Left lung (tissue), 10 donors: ENCODE results near the gene SENP7. TPM values are rescaled to one million over a fixed set of nuclear protein-coding genes. Genes with fewer than 3 reads are reported as not detected.
"Not testable (repeated sequence)": the region's sequence is repeated elsewhere in the genome, so short reads cannot be mapped to it uniquely, and the experiment has no call there.

Source experiments
- ATAC-seq: fragments of 200-7000 bp; cut with Tn5 transposase; one replicate; pipeline ENCODE4 v1.9.1; 2020; ENCODE audit warnings: moderate library complexity
- DNase-seq, 4 donors: peaks; one replicate each; pipeline ENCODE4 v3.0.0-alpha.2; 2013 to 2020
- H3K27ac ChIP-seq, 2 donors: fragments of 200-600 bp; sonication (generic) in 1 of 2; one replicate each; pipeline versions ENCODE4 v1.5.0 to v1.8.0; 2020 to 2021
- H3K27me3 ChIP-seq, 2 donors: fragments of 200-600 bp; sonication (generic) in 1 of 2; one replicate each; pipeline versions ENCODE4 v1.5.0 to v1.8.0; 2020 to 2021
- H3K36me3 ChIP-seq, 2 donors: fragments of 200-600 bp; sonication (generic) in 1 of 2; one replicate each; pipeline versions ENCODE4 v1.5.0 to v1.8.0; 2020 to 2021
- H3K4me1 ChIP-seq, 2 donors: fragments of 200-600 bp; one replicate each; pipeline ENCODE4 v1.8.0; 2021
- H3K4me3 ChIP-seq, 2 donors: fragments of 200-600 bp; sonication (generic) in 1 of 2; one replicate each; pipeline versions ENCODE4 v1.5.0 to v1.8.0; 2020 to 2021; ENCODE audit warnings: mild to moderate bottlenecking in 1 of 2
- H3K9me3 ChIP-seq, 2 donors: fragments of 200-600 bp; sonication (generic) in 1 of 2; one replicate each; pipeline versions ENCODE4 v1.5.0 to v1.8.0; 2020 to 2021
- CTCF ChIP-seq, 2 donors: fragments of 200-600 bp; sonication (generic) in 1 of 2; IDR thresholded peaks; one replicate each; pipeline versions ENCODE4 v1.5.0 to v1.8.0; 2021; ENCODE audit warnings: antibody characterized with exemption in 2 of 2
- intact Hi-C, 2 donors: fragments of 100-400 bp; cut with DNase I; formaldehyde crosslinking; loops; one replicate each; pipeline versions ENCODE4 v1.11.2 to v1.14.2; 2022
- polyA plus RNA-seq, 6 donors: library from polyadenylated mRNA; unstranded; fragments of 120-200 nt; gene quantifications; one replicate each; pipeline ENCODE4 v1.2.1, GENCODE V29; 2013; ENCODE audit not compliant: insufficient read length in 6 of 6
- total RNA-seq, 2 donors: library from RNA; stranded (reverse); fragmentation: NEBNext Ultra II Directional; extraction: Animal tissue kit (Norgen Biotek cat#: 25700); gene quantifications; one replicate each; pipeline ENCODE4 v1.2.1, GENCODE V29; 2021
- donor health status: DM: no; HTN: yes; CAD: no.
- donor health status: DM: no; HTN: no; CAD: no.

Gene SENP7
- total and polyA plus RNA-seq, 8 donors, result 13.2 to 106 (median 98.4) TPM

- Histone ChIP-seq H3K4me1 (no peaks in the 10 kb centered on the region), H3K9me3 (peaks cover 0 to 24% of the 10 kb centered on the region in 2 donors), H3K36me3 (no peaks in the 10 kb centered on the region), H3K27me3 (no peaks in the 10 kb centered on the region), H3K4me3 (no peak overlapping the region), H3K27ac (no peak overlapping the region)
- DNase-seq, result no peak
- intact Hi-C loops, result no loop called here
- TF ChIP-seq CTCF (IDR thresholded peaks at IDR 0.05), result no peak
- no peak for ATAC-seq
Observed at GRCh38 chr3:101310978-101311375, 202.0 kb downstream of the SENP7 start.

- not testable (repeated sequence) for H3K4me1 ChIP-seq
Observed at GRCh38 chr3:101308147-101308772, 204.8 kb downstream of the SENP7 start.

GRCh38 chr3:101303836-101304235 is 209.2 kb downstream of the SENP7 start:
- no peak overlapping the region for H3K27ac ChIP-seq
- intact Hi-C loops, result no loop called here
- H3K4me1 ChIP-seq, result no peaks in the 10 kb centered on the region
- H3K4me3 ChIP-seq, result no peak overlapping the region
- no peak for ATAC-seq
- TF ChIP-seq CTCF (IDR thresholded peaks at IDR 0.05), result no peak
- H3K27me3 ChIP-seq, result no peaks in the 10 kb centered on the region
- peaks cover 0 to 19% of the 10 kb centered on the region in 2 donors for H3K9me3 ChIP-seq
- no peaks in the 10 kb centered on the region for H3K36me3 ChIP-seq
- DNase-seq, result no peak

More at GRCh38 chr3:101308147-101308772, 204.8 kb downstream of the SENP7 start:
- H3K36me3 ChIP-seq, H3K4me3 ChIP-seq, DNase-seq, ATAC-seq, intact Hi-C loops, H3K27ac ChIP-seq, H3K27me3 ChIP-seq: not testable (repeated sequence)
- H3K9me3 ChIP-seq, result peaks cover 0 to 24% of the 10 kb centered on the region in 2 donors

GRCh38 chr3:101303089-101303731 is 209.8 kb downstream of the SENP7 start:
- H3K9me3 ChIP-seq, result peaks cover 0 to 14% of the 10 kb centered on the region in 2 donors
- DNase-seq (no peak), ATAC-seq (no peak)
- H3K36me3 ChIP-seq, result no peaks in the 10 kb centered on the region
- H3K4me3 ChIP-seq, result no peak overlapping the region
- no peaks in the 10 kb centered on the region for H3K27me3 ChIP-seq
- intact Hi-C loops, result no loop called here
- no peak overlapping the region for H3K27ac ChIP-seq
- TF ChIP-seq CTCF (IDR thresholded peaks at IDR 0.05), result no peak
- no peaks in the 10 kb centered on the region for H3K4me1 ChIP-seq

GRCh38 chr3:101300073-101300472 is 212.9 kb downstream of the SENP7 start:
- H3K27ac ChIP-seq, result no peak overlapping the region
- H3K4me1 ChIP-seq, result no peaks in the 10 kb centered on the region
- H3K36me3 ChIP-seq, result no peaks in the 10 kb centered on the region
- peaks cover 0 to 11% of the 10 kb centered on the region in 2 donors for H3K9me3 ChIP-seq
- intact Hi-C loops, result no loop called here
- no peak overlapping the region for H3K4me3 ChIP-seq
- no peak for ATAC-seq
- H3K27me3 ChIP-seq, result no peaks in the 10 kb centered on the region
- no peak for TF ChIP-seq CTCF (IDR thresholded peaks at IDR 0.05)
- DNase-seq, result peak in 1 of 4 donors; percentile 39
